Kidney epithelial cell (primary cell): ENCODE measurements around the gene MAPT. TPM values are rescaled to one million over a fixed set of nuclear protein-coding genes. Genes with fewer than 3 reads are reported as not detected.

Experiments used
- DNase-seq: peaks from one replicate; pipeline ENCODE4 v3.0.0-alpha.2; 2010; ENCODE audit warnings: low read depth
- H3K27me3 ChIP-seq: 2 replicates; pipeline ENCODE4 v1.6.0; 2011; ENCODE audit warnings: low read length; ENCODE audit not compliant: control insufficient read depth, insufficient read depth
- H3K36me3 ChIP-seq: 2 replicates; pipeline ENCODE4 v1.5.1; 2011; ENCODE audit warnings: low read length; ENCODE audit not compliant: control insufficient read depth, insufficient read depth
- H3K4me3 ChIP-seq: 2 replicates; pipeline ENCODE4 v1.5.1; 2011; ENCODE audit warnings: low read depth, mild to moderate bottlenecking, control low read depth, low read length
- CTCF ChIP-seq: IDR thresholded peaks from 2 replicates; pipeline ENCODE4 v1.5.1; 2011; ENCODE audit warnings: mild to moderate bottlenecking, moderate library complexity, low read length, control low read depth, inconsistent platforms; ENCODE audit not compliant: insufficient read depth, poor library complexity, severe bottlenecking
- total RNA-seq: library from RNA; depleted of rRNA; stranded (reverse); fragments of >200 nt; gene quantifications from 2 replicates; pipeline ENCODE4 v1.2.3, GENCODE V29; 2015

MAPT gene
- total RNA-seq, 1 donor from 2014 or later: 0.25 TPM

- H3K4me3 ChIP-seq: no peak overlapping the region
- H3K27me3 ChIP-seq: peaks cover 17% of the 10 kb centered on the region
- no peak for TF ChIP-seq CTCF
- no peak for DNase-seq
- no peaks in the 10 kb centered on the region for H3K36me3 ChIP-seq
Measured at GRCh38 chr17:45850468-45850867, 43.9 kb upstream of the MAPT start.

- no peak for TF ChIP-seq CTCF
- DNase-seq: no peak
- Histone ChIP-seq H3K4me3 (no peak overlapping the region), H3K27me3 (peaks cover 17% of the 10 kb centered on the region), H3K36me3 (no peaks in the 10 kb centered on the region)
Measured at GRCh38 chr17:45851022-45851421, 43.3 kb upstream of the MAPT start.

GRCh38 chr17:45851464-45851863, 42.9 kb upstream of the MAPT start:
- DNase-seq: no peak
- Histone ChIP-seq H3K4me3 (no peak overlapping the region), H3K36me3 (no peaks in the 10 kb centered on the region), H3K27me3 (peaks cover 17% of the 10 kb centered on the region)
- no peak for TF ChIP-seq CTCF

- H3K36me3 ChIP-seq: no peaks in the 10 kb centered on the region
- peaks cover 17% of the 10 kb centered on the region for H3K27me3 ChIP-seq
- DNase-seq: no peak
- no peak overlapping the region for H3K4me3 ChIP-seq
- TF ChIP-seq CTCF: no peak
Measured at GRCh38 chr17:45851873-45852272, 42.5 kb upstream of the MAPT start.

GRCh38 chr17:45852535-45853297, 41.6 kb upstream of the MAPT start:
- peak; percentile 90 for TF ChIP-seq CTCF
- H3K27me3 ChIP-seq: peaks cover 14% of the 10 kb centered on the region
- no peaks in the 10 kb centered on the region for H3K36me3 ChIP-seq
- peak; percentile 10 for DNase-seq
- no peak overlapping the region for H3K4me3 ChIP-seq

- Histone ChIP-seq H3K36me3 (no peaks in the 10 kb centered on the region), H3K27me3 (peaks cover 14% of the 10 kb centered on the region), H3K4me3 (no peak overlapping the region)
- no peak for DNase-seq
- no peak for TF ChIP-seq CTCF
Measured at GRCh38 chr17:45854209-45854608, 40.1 kb upstream of the MAPT start.
